Amniotic stem cell (primary cell): ENCODE data around the gene WNT7B.

Source experiments
- DNase-seq: peaks from one replicate; lab custom pipeline; 2025; lab: John Stamatoyannopoulos, UW

Gene WNT7B

DNA sequence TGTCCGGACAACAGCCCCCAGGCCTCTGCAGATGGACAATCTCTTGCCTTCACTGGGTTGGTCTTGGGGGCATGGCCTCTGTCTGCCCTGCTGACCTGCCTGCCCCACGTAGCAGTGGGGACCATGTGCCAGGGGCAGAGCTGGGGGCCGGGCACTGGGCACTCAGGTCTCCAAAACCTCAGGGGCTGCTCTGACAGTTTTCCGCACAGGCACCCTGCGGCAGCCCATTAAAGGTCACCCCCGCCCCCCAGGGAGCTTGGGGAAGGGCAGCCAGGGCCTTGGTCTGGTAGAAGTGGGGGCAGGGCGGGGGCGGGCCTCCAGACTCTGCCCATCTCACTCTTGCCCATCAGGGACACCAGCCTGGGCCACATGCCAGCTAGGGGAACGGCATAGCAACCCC, 49.9 kb downstream of the WNT7B start:
- DNase-seq, result no peak

DNA sequence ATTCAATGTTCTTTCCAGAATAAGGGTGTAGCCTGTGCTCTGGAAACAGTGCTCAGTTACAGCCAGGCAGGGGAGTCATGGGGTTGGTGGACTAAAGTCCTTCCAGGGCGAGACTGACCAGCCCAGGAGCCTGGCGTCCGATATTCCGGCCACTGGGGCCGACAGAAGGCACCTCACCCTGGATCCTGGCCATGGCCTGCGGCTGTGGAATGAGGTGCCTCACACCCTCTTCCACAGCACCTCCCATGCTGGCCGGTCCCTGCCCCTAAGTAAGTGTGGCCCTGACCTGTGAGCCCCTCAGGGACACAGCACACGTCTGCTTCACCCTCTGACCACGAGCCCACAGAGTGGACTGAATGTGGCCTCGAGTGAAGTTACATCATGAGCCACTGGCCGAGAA, 50.5 kb downstream of the WNT7B start:
- no peak for DNase-seq

DNA sequence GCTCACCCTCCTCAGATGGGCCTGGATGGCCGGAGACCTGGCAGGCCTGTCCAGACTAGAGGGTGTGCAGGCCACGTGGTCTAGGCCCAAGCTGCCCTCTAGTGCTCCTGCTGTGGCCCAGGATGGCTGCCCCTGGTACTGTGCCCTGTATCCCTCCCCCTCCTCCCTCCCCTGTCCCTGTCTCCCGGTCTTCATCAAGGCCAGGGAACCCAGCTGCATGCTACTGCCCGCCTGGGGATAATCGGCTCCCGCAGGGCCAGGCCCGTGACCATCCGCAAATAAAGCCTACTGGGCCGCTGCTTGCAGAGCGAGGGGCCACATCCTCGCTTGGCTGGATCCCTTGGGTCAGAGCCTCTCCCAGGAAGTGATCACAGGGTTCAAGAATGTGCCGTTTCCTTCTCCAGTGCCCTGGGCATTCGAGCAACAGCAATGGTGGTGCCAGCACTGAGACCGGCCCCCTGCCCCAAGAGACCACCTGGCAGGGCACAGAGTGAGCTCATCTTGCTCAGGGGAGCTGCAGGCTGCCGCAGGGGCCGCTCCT, 51.1 kb downstream of the WNT7B start:
- DNase-seq, result no peak

DNA sequence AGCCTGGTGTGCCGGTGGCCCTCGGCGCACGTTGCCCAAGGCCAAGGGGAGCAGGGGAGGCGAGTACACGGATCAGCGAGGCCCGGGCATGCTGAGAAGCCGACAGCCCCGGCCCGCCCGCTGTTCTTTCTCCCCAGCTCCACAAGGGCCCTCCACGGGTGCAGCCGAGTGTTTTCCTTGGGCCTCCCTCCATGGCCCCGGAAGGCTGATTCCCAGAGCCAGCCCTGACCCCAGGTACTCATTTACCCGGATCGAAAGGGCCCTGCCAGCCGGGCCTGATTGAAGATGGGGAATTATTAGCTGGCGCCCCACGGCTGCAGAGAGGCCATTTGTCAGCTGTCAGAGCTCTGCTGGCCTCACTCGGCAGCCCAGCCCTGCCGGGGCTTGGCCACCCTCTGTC, 53.1 kb downstream of the WNT7B start:
- DNase-seq, result no peak

DNA sequence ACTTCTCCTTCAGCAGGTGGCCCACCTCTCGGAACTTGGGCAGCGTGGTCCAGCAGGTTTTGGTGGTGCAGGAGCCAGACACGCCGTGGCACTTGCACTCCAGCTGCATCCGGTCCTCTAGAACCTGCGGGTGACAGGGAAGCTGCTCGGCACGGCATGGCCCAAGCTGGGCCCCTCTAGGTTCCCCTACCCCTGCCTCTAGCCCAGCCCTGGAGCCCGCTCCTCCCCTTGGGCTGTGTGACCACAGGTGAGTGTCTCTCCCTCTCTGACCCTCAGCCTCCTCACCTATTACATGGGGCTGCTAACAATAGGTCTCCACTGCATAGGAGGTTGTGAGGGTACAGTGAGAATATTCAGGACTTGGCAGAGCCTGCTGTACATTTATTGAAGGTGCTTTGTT, 53.8 kb downstream of the WNT7B start:
- DNase-seq, result no peak

DNA sequence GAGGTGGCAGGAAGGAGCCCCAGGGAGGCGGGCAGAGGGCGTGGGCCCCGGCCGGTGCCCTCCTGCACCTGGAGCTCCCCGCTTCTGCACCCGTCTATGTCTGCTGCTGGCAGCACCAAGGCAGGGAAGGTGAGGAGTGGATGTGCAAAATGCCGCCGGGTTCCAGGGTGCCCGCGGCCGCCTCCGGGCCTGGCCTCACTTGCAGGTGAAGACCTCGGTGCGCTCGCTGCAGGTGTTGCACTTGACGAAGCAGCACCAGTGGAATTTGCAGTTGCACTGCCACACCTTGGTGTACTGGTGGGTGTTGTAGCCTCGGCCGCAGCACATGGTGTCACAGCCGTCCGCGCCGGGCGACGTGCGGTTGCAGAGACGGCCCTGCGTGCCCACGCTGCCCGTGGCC, 54.3 kb downstream of the WNT7B start:
- no peak for DNase-seq

DNA sequence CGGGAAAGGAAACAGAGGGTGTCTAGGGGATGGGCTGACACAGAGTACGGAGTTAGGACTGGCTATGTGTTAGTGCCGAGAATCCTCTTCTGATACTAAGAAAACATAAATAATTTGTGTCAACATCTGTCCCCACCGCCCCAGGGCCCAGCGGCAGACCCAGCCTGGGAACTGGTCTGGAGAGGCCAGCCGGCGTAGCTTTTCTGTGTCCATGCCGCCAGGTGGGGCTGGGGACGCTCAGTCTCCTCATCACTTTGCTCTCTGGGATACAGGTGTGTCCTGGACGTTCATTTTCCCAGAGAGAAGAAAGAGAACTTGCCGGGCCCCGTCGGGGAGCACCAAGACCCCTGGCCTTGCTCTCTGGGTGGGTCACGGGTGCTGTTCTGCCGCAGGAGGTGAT, 54.7 kb downstream of the WNT7B start:
- no peak for DNase-seq

DNA sequence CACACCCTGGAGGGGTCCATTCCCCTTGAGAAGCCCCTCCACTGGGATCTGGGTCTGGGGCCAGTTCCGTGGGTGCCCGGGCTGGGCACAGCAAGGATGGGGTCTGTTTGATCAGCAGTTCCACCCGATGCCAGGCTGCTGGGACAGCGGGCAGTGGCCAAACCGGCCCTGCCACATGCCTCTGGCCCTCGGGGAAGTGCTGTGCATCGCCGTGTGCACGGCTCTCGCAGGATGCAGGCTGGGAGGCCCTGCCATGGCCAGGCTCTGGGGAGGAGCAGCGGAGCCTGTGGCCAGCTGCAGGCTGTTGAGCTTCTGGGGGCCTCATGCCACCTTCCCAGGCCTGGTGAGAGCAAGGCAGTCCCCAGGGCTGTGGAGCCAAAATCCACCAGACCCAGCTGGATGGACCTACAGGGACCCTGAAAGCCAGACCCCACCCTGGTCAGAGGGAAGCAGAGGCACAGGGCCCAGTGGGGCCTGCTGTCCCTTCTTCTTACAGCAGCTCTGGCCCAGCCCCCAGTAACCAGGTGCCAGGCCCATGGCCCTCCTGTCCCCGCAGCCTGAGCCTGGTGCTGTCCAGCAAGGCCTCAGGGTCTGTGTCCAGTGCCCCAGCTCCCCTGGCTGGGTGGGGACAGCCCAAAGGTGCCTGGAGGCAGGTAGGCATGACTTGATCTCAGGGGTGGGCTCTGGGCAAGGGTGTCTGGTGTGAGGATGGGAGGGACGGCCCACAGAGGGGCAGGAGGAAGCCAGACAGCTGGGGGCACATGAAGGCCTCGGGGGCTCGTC, 57.3 kb downstream of the WNT7B start:
- no peak for DNase-seq

DNA sequence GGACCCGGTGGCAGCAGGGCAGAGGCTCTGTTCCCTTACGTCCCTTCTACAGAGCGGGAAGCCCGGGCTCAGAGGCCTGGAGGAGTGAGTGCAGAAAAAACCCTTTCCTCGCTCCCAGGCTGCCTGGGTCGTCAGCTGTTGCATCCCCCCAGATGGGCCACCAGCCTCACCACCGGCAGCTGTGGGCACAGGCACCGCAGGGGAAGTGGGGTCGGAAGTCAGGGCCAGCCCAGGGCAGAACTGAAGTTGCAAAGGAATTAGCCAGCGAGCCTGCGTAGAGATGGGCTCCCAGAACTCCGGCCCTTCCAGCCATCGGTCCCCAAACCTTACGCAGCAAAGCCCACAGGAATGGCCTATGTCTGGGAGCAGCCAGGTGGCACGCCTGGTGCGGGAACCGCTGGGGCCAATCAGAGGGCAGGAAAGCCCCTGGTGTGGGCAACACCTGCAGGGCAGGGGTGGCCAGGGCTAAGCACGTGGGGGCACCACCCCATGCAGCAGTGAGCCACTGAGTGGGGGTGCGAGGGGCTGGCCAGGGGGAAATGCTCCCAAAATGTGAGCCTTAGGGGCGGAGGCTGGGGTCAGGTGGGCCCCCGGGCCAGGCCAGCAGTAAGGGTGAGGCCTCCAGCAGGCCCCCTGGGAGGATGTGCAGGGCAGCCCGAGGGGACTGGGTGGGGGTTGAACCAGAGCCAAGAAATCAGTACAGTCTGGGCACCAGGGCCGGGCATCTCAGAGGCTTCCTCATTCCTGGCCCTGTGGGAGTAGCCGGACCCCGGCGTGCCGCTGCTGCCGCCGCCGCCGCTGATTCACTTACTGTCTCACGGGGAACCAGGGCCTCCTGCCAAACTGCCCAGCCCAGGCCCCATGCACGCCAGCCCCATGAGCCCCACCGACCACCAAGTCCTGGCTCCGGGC, 58.2 kb downstream of the WNT7B start:
- DNase-seq, result no peak

DNA sequence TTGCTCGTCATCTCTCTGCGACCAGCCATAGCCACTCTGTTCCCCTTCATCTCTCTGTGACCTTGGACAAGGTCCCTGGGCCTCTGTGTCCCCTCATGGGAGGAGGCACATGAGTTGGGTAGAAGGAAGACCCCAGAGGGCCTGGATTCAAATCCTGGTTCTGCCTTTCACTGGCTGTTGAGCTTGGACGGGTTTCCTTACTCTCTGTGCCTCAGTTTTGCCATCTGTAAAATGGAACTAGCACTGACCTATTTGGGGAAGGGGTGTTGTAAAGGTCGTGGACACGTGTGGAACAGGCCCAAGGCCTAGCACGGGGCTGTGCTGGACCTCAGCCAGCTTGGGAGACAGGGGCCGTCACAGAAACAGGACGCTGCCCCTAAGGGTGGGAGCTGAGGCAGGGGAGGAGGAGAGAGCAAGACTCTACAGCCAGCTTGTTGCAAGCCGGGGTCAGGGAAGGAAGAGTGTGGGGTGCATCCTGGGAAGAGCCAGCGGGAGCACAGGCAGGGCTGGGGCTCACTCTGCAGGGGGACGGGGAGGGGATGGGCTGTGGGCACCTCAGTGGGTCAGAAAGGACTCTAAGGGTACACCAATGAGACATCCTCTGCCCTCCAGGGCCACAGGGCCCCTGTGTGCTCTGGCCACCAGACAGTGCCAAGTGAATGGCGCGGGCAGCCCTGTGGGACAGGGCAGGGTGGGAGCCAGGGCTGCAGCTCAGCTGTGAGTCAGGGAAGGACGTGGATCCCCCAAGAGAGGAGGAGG, 59.1 kb downstream of the WNT7B start:
- no peak for DNase-seq

DNA sequence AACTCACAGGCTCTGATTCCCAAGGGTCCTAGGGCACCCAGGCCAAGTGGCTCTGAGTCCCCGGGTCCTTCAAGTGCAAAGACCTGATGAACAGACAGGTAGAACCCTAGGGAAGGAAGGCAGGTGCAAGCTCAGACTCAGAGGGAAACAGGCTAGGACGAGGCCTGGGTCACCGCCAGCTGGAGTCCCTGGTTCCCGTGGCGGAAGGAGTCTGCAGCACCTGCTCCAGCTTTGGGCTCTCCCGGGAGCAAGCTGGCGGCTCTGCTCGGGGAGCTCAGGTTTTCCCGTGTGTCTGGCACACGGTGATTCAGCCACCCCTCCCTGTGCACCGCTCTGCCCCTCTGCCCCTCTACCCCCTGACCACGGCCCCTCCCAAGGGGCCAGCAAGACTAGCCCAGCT, 59.8 kb downstream of the WNT7B start:
- no peak for DNase-seq

DNA sequence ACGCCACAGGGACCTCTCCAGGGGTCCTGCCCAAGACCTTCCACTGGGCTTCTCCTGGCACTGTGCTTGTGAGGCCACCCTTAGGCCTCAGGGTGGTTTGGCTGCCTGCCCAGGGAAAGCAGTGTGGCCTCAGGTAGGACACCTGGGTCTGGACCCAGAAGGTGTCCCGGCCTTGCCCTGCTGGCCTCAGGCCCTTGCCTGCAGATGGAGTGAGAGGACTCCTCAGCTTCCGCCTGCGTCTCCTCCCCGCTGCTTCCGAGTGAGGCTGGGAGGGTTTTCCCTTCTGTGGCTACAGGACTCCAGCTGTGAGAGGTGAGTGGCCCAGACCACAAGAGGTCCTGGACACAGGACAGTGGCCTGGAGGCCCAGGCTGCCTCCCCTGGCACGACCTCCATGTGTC, 60.4 kb downstream of the WNT7B start:
- no peak for DNase-seq

DNA sequence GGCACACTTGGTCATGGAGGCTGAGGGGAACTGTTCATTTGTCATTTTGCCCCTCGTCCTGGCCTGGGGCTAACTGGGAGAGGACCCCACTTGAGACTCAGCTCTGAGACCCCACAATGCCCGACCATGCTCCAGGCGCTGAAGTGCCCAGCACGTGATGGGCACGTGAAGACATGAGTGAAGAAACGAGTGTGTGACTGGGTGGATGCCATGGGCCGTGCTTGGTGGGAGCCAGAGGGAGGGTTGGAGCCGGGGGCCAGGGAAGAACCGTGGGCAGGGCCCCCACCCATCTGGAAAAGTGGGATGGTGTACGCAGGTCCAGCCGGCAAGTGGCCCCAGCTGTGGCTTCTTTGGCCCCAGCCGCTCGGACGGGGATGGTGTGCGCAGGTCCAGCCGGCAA, 61.1 kb downstream of the WNT7B start:
- no peak for DNase-seq

DNA sequence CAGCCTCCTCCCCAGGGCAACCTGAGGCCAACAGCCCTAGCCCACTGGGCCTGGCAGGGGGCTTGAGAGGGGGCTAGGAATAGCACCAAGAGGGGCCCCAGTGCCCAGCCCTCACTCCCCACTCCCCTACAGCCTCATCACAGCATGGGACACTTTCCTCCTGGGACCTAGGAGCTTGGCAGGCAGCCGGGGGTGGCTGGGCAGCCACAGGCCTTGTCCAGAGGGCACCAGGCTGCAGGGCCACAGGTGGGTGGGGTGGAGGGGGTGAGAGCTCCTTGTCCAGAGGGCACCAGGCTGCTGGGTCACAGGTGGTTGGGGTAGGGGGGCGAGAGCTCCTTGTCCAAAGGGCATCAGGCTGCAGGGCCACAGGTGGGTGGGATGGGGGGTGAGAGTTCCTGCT, 61.8 kb downstream of the WNT7B start:
- DNase-seq, result no peak

DNA sequence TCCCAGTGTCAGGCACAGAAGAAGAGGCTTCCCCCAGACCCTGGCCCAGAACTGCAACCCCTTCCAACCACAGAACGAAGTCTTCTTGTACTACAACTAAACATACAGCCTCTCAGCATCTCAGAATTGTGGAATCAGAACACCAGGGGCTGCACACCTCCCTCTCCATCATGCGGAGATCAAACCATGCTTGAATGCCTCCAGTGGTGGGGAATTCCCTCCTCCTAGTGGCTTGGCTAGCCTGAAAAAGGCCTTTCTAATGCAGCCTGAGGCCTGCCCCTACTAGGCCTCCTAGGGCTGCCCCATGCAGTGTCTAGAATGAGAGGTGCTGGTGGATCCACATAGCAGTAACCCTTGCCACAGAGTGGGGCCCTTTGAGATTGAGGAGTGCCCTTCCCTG, 62.7 kb downstream of the WNT7B start:
- no peak for DNase-seq

DNA sequence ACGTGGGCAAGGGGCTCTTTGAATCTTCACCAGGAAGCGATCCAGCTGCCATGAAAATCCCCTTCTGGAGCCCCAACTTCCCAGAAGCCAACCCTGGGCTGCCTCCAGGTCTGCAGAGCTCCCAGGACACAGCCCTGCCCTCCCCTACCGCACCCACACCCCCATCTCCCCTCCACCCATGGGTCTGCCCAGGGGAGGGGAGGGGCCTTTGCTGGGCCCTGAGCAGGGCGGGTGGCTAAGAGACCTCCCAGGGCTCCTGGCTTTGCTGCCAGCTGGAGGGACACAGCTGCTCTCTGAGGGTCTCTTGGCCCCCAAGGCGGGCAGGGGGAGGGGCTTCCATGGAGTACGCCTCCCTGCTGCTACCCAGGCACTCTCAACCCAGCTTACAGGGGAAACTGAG, 64.1 kb downstream of the WNT7B start:
- DNase-seq, result no peak

DNA sequence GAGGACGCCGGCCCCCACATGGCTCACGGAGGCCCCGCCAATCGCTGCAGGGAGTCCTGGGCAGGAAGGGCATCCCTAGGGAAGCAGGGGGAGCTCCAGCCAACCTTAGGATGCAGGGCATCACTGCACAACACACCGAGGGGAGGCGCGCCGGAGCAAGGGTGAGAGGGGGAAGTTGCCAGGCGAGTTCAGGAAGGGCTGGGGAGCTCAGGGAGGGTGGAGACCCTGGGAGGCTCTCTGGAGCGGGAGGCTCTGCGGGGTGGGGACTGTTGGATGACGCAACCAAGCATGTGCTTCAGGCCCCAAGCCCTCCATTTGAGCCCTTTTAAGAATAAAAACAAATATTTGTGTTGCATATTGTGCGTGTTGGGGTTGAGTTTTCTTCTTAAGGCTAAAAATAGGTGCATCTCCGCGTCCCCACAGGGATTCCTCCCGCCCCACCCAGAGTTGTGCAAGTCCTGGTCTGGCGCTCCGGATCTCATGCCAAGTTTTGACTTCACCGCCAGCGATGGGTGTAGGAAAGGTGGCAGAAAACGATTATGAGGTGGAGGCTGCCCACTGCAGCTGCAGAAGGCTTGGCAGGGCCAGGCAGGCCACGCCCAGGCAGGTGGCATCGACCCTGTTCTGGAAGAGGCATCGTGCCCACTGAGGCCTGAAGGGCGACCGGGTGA, 65.2 kb downstream of the WNT7B start:
- DNase-seq, result no peak

DNA sequence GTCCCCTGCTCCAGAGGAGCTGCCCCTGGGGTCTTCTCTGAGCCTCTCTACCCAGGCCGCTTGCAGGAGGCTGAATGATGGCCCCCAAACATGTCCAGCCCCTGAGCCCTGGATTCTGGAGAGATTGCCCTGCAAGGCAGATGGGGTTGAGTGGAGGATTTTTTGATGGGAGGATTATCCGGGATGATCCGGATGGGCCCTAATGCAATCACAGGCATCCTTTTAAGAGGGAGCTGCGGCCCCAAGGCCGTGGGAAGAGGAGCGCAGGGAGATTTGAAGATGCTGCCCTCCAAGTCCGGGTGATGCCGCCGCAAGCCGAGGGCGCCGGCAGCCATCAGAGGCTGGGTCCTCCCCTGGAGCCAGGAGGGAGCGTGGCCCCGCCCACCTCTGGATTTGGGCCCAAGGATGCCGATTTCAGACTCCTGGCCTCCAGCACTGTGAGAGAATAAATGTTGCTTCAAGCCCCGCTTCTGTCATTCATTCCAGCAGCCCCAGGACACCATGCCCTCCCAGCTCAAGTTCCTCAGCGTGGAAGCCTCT, 66.0 kb downstream of the WNT7B start:
- no peak for DNase-seq

DNA sequence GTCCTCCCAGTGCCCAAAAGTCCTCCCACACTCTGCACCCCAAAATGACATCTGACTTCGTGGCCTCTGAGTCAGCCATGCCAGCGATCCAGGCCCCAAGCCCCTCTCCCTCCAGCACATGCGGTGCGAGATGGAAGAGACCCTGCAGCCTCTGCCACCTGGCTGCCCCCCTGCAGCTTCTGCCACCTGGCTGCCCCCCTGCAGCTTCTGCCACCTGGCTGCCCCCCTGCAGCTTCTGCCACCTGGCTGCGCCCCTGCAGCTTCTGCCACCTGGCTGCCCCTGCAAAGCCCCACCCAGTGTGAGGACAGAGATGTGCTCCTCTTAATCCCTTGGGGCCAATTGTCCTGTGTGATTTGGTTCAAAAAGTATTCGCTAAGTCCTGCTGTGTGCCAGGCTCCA, 68.0 kb downstream of the WNT7B start:
- no peak for DNase-seq

DNA sequence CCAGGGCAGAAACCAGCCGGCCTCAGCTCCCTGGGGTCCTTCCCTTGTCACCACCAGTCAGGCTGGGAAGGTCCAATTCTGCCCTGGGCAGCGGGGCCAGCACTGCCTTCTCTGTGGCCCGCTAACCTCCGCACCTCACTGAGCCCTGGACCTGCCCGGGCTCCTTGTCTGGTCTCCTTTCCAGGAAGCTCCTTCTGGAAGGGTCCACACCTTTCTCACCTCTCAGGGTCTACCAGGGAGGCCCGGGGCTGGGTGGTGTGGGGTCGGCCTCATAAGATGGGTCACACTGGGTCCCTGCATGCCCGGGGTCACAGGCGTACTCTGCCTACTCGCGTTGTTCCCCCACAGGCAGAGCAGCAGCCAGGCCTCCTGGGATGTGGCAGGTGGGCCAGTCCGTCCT, 69.0 kb downstream of the WNT7B start:
- no peak for DNase-seq

DNA sequence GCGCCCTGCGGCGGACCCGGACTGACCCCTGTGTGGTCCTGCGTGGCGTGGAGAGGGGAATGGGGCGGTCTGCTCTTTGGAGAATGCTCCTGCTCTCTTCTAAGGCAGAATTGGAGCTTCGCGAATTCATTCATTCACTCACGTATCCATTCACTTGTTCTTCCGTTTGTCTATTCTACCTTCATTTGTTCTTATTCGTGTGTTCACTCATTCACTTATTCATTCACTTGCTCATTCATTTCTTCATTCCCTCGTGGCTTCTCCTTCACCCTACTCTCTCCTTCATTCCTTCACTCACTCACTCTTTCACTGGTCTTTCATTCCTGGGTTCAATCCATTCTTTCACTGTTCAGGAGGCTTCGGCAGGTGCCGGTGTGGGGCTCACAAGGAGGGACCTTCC, 69.6 kb downstream of the WNT7B start:
- no peak for DNase-seq

DNA sequence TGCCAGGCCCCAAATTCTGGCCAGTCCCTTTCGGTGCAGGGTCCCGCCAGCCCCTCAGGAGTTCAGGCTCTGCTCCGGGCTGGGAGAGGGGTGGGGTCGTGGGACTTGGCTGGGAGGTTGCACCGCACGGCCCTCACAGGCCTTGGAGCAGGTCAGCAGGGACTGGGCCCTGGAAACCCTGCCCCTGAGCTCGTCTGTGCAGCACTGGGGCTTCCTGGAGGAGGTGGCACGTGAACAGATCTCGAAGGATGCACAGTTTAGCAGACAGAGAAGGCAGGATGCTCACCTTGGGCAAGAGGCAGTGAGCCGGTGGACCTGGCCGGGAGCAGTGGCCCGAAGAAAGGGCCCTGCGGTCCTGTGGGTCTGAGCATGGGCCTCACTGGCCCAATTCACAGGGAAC, 70.0 kb downstream of the WNT7B start:
- DNase-seq, result no peak
